Kidney epithelial cell (primary cell): ENCODE measurements around the gene SPRED2. TPM values are rescaled to one million over a fixed set of nuclear protein-coding genes. Genes with fewer than 3 reads are reported as not detected.

Source experiments
- DNase-seq: peaks from one replicate; pipeline ENCODE4 v3.0.0-alpha.2; 2010; ENCODE audit warnings: low read depth
- H3K27me3 ChIP-seq: 2 replicates; pipeline ENCODE4 v1.6.0; 2011; ENCODE audit warnings: low read length; ENCODE audit not compliant: control insufficient read depth, insufficient read depth
- H3K36me3 ChIP-seq: 2 replicates; pipeline ENCODE4 v1.5.1; 2011; ENCODE audit warnings: low read length; ENCODE audit not compliant: control insufficient read depth, insufficient read depth
- H3K4me3 ChIP-seq: 2 replicates; pipeline ENCODE4 v1.5.1; 2011; ENCODE audit warnings: low read depth, mild to moderate bottlenecking, control low read depth, low read length
- total RNA-seq: library from RNA; depleted of rRNA; stranded (reverse); fragments of >200 nt; gene quantifications from 2 replicates; pipeline ENCODE4 v1.2.3, GENCODE V29; 2015
- TF ChIP-seq, protein P1 (sequence below): IDR thresholded peaks from 2 replicates; pipeline ENCODE4 v1.5.1; 2011; ENCODE audit warnings: mild to moderate bottlenecking, moderate library complexity, low read length, control low read depth, inconsistent platforms; ENCODE audit not compliant: insufficient read depth, poor library complexity, severe bottlenecking

Gene SPRED2
- total RNA-seq, 1 donor from 2014 or later = 18.4 TPM

DNA sequence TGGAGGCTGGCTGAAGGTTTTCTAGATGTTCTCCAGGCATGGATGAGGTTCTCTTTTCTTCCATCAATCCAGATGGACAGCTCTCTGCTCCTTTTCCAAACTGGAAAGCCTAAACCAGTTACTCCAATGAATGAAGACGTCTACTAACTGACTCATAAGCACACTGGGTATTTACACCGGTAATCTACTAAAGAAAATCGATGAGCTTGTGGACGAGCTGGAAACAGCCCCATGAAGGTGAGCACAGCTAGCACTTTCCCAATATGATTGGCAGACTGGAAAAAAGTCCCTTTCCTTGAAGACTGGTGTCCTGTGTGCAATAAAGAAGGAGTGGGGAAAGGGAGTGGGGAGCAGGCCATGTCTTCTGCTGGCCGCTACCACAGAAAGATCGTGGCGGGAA lies 120.8 kb downstream of the SPRED2 start:
- Histone ChIP-seq H3K27me3 (no peaks in the 10 kb centered on the region), H3K36me3 (peaks cover 4% of the 10 kb centered on the region), H3K4me3 (no peak overlapping the region)
- TF ChIP-seq, protein P1, sequence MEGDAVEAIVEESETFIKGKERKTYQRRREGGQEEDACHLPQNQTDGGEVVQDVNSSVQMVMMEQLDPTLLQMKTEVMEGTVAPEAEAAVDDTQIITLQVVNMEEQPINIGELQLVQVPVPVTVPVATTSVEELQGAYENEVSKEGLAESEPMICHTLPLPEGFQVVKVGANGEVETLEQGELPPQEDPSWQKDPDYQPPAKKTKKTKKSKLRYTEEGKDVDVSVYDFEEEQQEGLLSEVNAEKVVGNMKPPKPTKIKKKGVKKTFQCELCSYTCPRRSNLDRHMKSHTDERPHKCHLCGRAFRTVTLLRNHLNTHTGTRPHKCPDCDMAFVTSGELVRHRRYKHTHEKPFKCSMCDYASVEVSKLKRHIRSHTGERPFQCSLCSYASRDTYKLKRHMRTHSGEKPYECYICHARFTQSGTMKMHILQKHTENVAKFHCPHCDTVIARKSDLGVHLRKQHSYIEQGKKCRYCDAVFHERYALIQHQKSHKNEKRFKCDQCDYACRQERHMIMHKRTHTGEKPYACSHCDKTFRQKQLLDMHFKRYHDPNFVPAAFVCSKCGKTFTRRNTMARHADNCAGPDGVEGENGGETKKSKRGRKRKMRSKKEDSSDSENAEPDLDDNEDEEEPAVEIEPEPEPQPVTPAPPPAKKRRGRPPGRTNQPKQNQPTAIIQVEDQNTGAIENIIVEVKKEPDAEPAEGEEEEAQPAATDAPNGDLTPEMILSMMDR = no peak
- no peak for DNase-seq

DNA sequence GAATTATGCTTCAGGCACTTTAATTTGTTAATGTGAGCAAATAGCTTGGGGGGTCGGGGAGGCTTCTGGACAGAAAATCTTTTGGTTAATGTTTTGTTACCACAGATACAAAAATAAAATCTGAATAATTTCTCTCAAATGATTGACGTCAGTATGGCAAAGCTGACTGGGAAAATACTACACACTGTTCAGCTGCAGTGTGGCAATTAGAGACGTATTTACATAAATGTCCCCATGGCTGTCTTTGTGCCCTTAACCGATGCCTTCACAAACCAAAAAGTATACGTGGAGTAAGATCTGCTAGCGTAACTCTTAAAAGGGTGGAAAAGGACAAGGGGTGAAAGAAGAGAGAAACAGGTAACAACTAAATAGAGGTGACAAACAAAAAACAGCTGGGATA lies 121.3 kb downstream of the SPRED2 start:
- Histone ChIP-seq H3K27me3 (no peaks in the 10 kb centered on the region), H3K4me3 (no peak overlapping the region), H3K36me3 (peaks cover 2% of the 10 kb centered on the region)
- TF ChIP-seq, protein P1 = no peak
- no peak for DNase-seq

DNA sequence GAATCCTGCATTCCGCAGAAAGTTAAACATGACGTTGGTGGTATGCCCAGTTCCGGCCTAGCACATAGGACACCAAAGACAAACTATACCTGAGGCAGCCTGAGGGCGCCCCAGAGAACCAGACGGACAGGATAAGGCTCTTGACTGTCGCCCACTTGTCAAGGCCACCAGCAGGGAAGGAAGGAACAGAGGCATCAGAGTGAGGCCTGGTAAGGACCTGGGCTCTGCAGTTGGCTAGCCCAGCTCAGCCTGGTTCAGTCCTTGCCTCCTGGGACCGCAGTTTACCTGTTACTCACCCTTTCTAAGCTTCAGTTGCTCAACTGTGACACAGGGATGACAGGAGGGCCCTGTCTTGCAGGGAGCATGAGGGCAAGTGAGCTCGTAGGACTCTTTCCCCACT lies 122.7 kb downstream of the SPRED2 start:
- Histone ChIP-seq H3K36me3 (peaks cover 1% of the 10 kb centered on the region), H3K27me3 (no peaks in the 10 kb centered on the region), H3K4me3 (no peak overlapping the region)
- TF ChIP-seq, protein P1 = no peak
- DNase-seq = no peak

DNA sequence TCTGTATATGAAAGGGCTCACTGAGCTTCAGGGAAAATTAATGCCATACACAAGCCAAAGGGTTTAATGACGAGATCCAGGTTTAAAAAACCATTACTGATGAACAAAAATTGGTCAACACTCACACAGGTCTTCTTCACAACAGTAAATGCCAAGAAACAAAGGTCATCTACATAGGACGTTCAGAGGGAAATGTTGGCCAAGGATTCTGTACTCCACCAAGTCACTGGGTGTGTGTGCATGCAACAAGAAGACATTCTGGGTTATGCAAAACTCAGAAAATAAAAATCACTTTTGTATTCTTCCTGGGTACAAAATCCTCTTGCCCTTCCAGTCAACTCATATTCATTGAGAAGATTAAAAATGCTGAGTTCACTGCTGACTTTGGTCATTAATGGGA lies 126.5 kb downstream of the SPRED2 start:
- Histone ChIP-seq H3K4me3 (no peak overlapping the region), H3K27me3 (no peaks in the 10 kb centered on the region), H3K36me3 (peaks cover 1% of the 10 kb centered on the region)
- TF ChIP-seq, protein P1 = no peak
- no peak for DNase-seq

DNA sequence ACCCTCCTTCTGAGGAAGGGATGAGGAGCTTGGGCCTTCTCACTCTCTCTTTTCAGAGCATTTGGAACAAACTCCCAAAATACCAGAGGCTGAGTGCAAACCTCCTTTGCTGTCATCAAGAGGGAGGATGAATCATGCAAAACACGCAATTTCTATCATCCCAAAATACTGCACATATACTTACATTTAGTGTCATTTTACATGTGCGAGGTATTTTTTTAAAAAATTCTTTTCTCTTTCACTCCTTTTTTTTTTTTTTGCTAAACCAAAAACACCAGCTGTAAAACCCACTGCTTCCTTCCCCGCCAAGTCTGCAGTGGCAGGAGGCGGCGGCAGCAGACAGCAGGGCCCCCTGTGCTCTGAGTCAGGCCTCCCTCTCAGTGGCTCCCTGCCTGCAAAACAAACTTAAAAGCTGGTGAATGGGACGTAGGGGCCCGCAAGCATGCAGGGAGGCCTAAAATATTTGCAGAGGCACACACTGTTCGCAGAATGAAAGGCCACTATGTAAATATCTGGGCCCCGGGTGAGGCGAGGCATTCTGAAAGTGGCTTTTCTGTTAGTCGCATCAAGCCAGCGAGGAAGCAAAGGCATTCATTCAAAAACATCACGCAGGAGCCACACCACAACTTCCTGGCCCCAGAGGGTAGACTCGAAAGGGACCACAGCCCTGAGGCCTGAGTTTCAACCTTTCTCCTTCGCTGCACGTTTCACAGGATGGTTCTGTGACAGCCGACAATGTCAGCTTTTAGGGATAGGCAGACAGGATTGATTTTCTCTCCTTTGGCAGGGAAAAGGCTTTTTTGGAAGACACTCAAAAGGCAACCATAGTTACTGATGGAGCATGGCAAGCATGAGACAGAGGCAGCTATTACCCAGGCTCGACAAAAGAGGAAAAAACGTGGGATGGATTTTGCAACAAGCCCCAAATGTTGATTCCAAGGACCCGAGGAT lies 131.4 kb downstream of the SPRED2 start:
- no peak overlapping the region for H3K4me3 ChIP-seq
- no peaks in the 10 kb centered on the region for H3K36me3 ChIP-seq
- TF ChIP-seq, protein P1 = no peak
- DNase-seq = no peak
- no peaks in the 10 kb centered on the region for H3K27me3 ChIP-seq
